WTC11 (cell line): ENCODE measurements around the gene CXCR1.

Source experiments
- CREB1 ChIP-seq: sonication (generic); formaldehyde crosslinking; IDR thresholded peaks from 2 replicates; pipeline ENCODE4 v1.8.0; 2023; ENCODE audit warnings: mild to moderate bottlenecking, missing genetic modification reagents
- E2F4 ChIP-seq: sonication (generic); formaldehyde crosslinking; IDR thresholded peaks from 2 replicates; pipeline ENCODE4 v1.8.1; 2022; ENCODE audit warnings: low read depth, mild to moderate bottlenecking, moderate library complexity, missing genetic modification reagents, borderline replicate concordance
- FOXK1 ChIP-seq: sonication (generic); formaldehyde crosslinking; IDR thresholded peaks from 2 replicates; pipeline ENCODE4 v1.8.0; 2022; ENCODE audit warnings: mild to moderate bottlenecking, moderate library complexity, missing genetic modification reagents
- NFYB ChIP-seq: sonication (generic); formaldehyde crosslinking; conservative IDR thresholded peaks from 2 replicates; pipeline ENCODE4 v1.8.0; 2022; ENCODE audit warnings: low read depth, missing genetic modification reagents
- TF ChIP-seq, protein P1 (sequence below): fragments of 200-600 bp; IDR thresholded peaks from 2 replicates; pipeline ENCODE4 v1.8.0; 2022; ENCODE audit warnings: antibody characterized with exemption
- TF ChIP-seq, protein P2 (sequence below): sonication (generic); formaldehyde crosslinking; IDR thresholded peaks from 2 replicates; pipeline ENCODE4 v1.8.1; 2022; ENCODE audit warnings: mild to moderate bottlenecking, moderate library complexity, missing genetic modification reagents

GRCh38 chr2:218194880-218195279 is 28.1 kb upstream of the CXCR1 start:
- TF ChIP-seq FOXK1 (CRISPR knock-in tag) (no peak), CREB1 (CRISPR knock-in tag) (no peak), NFYB (CRISPR knock-in tag) (no peak), E2F4 (no peak)
- TF ChIP-seq, protein P1, sequence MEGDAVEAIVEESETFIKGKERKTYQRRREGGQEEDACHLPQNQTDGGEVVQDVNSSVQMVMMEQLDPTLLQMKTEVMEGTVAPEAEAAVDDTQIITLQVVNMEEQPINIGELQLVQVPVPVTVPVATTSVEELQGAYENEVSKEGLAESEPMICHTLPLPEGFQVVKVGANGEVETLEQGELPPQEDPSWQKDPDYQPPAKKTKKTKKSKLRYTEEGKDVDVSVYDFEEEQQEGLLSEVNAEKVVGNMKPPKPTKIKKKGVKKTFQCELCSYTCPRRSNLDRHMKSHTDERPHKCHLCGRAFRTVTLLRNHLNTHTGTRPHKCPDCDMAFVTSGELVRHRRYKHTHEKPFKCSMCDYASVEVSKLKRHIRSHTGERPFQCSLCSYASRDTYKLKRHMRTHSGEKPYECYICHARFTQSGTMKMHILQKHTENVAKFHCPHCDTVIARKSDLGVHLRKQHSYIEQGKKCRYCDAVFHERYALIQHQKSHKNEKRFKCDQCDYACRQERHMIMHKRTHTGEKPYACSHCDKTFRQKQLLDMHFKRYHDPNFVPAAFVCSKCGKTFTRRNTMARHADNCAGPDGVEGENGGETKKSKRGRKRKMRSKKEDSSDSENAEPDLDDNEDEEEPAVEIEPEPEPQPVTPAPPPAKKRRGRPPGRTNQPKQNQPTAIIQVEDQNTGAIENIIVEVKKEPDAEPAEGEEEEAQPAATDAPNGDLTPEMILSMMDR = no peak
- TF ChIP-seq, protein P2, sequence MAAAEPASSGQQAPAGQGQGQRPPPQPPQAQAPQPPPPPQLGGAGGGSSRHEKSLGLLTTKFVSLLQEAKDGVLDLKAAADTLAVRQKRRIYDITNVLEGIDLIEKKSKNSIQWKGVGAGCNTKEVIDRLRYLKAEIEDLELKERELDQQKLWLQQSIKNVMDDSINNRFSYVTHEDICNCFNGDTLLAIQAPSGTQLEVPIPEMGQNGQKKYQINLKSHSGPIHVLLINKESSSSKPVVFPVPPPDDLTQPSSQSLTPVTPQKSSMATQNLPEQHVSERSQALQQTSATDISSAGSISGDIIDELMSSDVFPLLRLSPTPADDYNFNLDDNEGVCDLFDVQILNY = no peak
